ENCODE results near the gene CD300H.

CD300H gene

DNA sequence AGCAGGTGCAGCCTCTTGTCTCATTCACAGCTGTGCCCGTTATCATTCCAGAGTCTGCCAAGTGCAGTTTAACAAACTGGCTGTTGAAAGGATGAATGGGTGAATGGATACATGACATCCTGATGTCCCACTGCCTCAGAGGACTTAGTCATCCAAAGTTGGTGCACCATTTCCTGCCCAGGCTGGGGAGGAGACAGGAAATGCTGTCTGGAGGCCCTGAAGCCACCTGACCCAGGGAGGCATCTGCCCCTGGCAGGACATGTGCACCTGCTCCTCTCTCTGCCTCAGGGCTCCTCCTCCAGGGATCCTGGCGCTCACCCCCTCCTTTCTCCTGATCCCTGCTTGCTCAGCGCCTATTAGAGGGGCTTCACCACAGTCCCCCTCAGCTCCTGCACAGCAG lies 19.6 kb downstream of the CD300H start:
- DNase-seq: no peak

GRCh38 chr17:74547264-74547663 lies 20.0 kb downstream of the CD300H start:
- DNase-seq: no peak

DNA sequence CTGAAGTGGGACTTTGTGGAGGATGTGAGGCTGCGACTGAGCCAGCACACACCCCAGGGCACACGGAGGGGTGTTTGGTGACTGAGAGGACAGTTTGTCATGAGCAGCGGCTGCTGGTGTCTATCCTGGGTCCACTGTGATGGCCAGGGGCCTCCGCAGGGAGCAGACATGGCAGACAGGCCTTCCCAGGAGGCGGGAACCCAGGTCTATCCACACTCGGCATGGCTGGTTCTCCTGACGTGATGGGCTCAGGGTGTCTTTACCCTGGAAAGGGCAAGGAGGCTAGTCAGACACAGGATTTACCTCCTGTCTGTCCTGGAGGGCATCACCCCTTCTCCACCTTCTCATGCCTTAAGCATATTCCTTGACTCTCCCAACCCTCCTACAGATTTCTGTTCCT lies 20.7 kb downstream of the CD300H start:
- no peak for DNase-seq

DNA sequence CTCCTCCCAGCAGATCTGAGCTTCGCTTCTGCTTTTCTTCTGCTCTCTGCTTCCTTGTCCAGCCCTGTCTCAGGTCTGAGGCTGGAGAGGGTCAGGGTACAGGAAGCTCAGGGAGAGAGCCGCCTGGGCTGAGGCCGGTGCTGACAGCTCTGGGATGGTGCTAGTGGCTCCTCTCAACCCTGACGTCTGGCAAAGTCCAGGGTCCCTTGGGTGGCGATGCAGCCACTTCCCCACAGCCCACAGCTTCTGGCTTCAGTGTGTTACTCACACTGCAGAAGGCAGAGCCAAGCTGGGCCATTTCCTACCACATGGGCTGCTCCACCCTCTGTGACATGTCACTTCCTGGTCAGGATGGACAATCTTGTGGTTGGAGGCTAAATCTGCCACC lies 21.5 kb downstream of the CD300H start, which contains the start of gene CD300C:
Gene CD300C (minus strand): TSS at position 273 of the 388 bp plus-strand sequence. CDS start 333 bp downstream, outside the sequence.
- DNase-seq: no peak

GRCh38 chr17:74544991-74545842 lies 22.1 kb downstream of the CD300H start:
- no peak for DNase-seq

GRCh38 chr17:74543891-74544760 lies 23.2 kb downstream of the CD300H start:
- DNase-seq: no peak

- DNase-seq: no peak
Measured at GRCh38 chr17:74543406-74543805, 23.9 kb downstream of the CD300H start.

GRCh38 chr17:74542727-74543383 lies 24.5 kb downstream of the CD300H start:
- no peak for DNase-seq

DNA sequence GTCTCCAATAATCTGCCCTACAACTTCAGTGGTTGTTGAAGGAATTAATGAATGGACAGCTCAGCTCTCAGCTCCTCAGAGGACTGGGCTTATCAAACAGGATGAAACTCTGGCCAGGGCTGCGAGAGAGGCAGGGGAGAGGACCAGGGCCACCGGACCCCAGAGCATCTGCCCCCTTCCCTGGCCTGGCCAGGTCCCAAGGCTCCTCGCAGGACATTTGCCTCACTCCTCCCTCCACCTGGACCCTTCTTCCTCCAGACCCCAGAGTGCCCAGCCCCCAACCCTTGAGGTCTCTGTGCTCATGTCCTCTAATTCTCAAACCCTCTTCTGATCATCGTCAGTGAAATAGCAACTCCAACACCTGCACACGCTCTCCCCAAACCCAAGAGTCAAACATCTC lies 25.1 kb downstream of the CD300H start:
- no peak for DNase-seq

- no peak for DNase-seq
Measured at GRCh38 chr17:74541176-74542111, 25.9 kb downstream of the CD300H start.

GRCh38 chr17:74539281-74539820 lies 28.0 kb downstream of the CD300H start:
- no peak for DNase-seq

- DNase-seq: no peak
Measured at GRCh38 chr17:74536890-74537289, 30.4 kb downstream of the CD300H start.

GRCh38 chr17:74532115-74532514 lies 35.2 kb downstream of the CD300H start:
- no peak for DNase-seq

DNA sequence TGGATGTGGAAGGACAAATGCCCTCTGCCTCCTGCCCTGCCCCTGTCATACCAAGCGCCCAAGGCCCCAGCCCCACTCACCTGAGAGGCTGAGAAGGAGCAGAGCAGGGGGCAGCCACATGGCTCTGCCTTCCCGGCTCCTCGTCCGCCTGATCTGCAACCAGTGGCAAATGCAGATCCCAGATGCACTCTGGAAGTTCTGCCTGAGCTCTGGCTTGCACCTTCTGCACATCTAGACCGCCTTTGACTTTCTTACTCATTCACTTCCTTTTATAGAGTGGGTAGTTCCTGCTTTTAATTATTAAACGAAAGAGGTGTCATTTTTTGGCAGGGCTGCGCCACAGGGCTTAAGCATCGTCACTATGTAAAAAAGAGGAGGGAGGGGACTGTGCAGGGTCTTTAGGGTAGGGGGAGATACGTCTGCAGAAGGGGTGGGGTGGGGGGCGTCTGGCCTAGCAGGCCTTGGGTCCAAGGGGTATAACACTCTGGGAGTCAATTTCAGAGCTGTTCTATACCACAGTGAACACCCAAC lies 36.0 kb downstream of the CD300H start, which contains the start of gene CD300LB:
Gene CD300LB (minus strand): TSS at position 245 of the 531 bp plus-strand sequence. CDS start 125 bp downstream, at position 120.
- no peak for DNase-seq

DNA sequence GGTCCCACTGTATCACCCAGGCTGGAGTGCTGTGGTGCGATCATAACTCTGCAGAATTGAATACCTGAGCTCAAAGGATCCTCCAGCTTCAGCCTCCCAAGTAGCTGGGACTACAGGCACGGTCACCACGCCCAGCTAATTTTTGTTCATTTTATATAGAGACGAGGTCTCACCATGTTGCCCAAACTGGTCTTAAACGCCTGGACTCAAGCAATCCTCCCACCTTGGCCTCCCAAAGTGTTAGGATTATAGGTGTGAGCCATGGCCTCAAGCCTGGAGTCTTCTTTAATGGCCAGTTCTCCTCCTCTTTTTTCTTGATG lies 36.5 kb downstream of the CD300H start:
- DNase-seq: no peak

DNA sequence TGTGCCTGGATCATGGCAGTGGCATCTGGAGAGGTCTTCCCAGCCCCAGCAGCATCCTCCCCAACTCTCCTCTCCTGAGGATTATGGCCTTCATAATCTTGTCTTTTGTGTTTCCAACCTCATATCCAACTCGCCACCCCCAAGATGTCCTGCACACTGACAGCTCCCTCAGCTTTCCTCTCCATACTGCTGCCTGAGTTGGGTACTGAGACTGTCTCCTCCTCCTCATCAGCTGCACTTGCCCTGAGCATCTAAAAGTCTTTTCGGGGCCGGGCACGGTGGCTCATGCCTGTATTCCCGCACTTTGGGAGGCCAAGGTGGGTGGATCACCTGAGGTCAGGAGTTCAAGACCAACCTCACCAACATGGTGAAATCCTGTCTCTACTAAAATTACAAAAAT lies 38.1 kb downstream of the CD300H start:
- no peak for DNase-seq

GRCh38 chr17:74528491-74529199 lies 38.7 kb downstream of the CD300H start:
- DNase-seq: no peak

- DNase-seq: no peak
Measured at GRCh38 chr17:74527756-74528155, 39.6 kb downstream of the CD300H start.

- no peak for DNase-seq
Measured at GRCh38 chr17:74527081-74527480, 40.2 kb downstream of the CD300H start.

DNA sequence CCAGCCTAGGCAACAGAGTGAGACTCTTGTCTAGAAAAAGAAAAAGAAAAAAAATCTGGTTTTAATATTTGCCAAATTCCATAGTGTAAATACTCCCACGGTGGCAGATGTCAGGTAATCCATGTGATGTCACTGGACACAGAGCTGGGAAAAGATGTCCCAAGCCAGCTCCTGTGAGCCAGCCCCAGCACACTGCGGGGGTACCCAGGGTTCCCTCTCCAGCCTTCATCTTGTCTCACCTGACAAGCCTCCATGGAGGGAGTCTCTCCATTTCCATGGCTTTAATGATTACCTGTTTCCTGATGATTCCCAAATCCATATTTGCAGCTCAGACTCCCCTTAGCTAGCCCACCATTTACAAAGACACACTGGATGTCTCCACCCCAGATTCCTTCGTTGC lies 40.6 kb downstream of the CD300H start:
- no peak for DNase-seq

DNA sequence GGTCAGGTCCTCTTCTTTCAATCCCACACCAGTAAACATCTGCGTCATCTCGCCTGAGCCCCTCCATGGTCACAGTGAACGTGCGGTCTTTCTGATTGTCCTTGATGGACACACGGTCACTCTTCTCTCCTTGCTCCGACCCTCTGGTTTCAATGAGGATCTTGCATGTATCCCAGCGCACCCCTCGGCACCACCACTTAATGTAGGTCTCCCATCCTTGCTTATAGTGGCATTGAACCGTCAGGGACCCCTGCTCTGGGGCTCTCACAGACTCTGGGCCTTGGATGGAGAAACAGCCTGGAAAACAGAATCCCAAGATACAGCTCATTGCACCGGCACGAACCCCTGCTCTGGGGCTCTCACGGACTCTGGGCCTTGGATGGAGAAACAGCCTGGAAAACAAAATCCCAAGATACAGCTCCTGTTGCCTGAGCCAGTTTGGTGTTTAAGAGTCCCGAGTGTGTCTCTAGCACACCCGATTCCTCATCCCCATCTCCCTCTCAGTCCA lies 41.5 kb downstream of the CD300H start:
- no peak for DNase-seq
